HepG2 (cell line): Measurements from ENCODE around the gene ATG4D. TPM values are rescaled to one million over a fixed set of nuclear protein-coding genes. Genes with fewer than 3 reads are reported as not detected.
A peak's percentile ranks its signal among the peaks of the same experiment; 100 is the strongest.

ENCODE experiments used
- BRF2 ChIP-seq: sonication (generic); formaldehyde crosslinking; IDR thresholded peaks from 2 replicates; pipeline ENCODE4 v1.8.1; 2022; ENCODE audit warnings: mild to moderate bottlenecking, missing genetic modification reagents
- CERS6 ChIP-seq: sonication (generic); formaldehyde crosslinking; IDR thresholded peaks from 2 replicates; pipeline ENCODE4 v1.5.0; 2020; ENCODE audit warnings: missing genetic modification reagents
- CHCHD3 ChIP-seq: sonication (generic); formaldehyde crosslinking; IDR thresholded peaks from 2 replicates; pipeline ENCODE4 v1.8.0; 2022; ENCODE audit warnings: mild to moderate bottlenecking, missing genetic modification reagents, moderate library complexity
- ESRRA ChIP-seq: sonication (generic); formaldehyde crosslinking; IDR thresholded peaks from 2 replicates; pipeline ENCODE4 v1.5.1; 2020; ENCODE audit warnings: mild to moderate bottlenecking, low read depth, missing genetic modification reagents
- LRRFIP1 ChIP-seq: sonication (generic); formaldehyde crosslinking; conservative IDR thresholded peaks from 2 replicates; pipeline ENCODE4 v1.4.0; 2020; ENCODE audit warnings: missing genetic modification reagents
- MLXIP ChIP-seq: sonication (generic); formaldehyde crosslinking; IDR thresholded peaks from 2 replicates; pipeline ENCODE4 v1.9.0; 2021; ENCODE audit warnings: missing genetic modification reagents, borderline replicate concordance
- NCOA1 ChIP-seq: sonication (generic); formaldehyde crosslinking; IDR thresholded peaks from 2 replicates; pipeline ENCODE4 v1.9.0; 2021; ENCODE audit warnings: missing genetic modification reagents
- NKX3-1 ChIP-seq: sonication (generic); formaldehyde crosslinking; IDR thresholded peaks from 2 replicates; pipeline ENCODE4 v1.5.0; 2020; ENCODE audit warnings: missing genetic modification reagents
- NR1H2 ChIP-seq: sonication (generic); formaldehyde crosslinking; IDR thresholded peaks from 2 replicates; pipeline ENCODE4 v1.8.1; 2022; ENCODE audit warnings: low read depth, missing genetic modification reagents, borderline replicate concordance
- NR2F2 ChIP-seq: IDR thresholded peaks from 2 replicates; pipeline ENCODE4 v1.6.1; 2012; ENCODE audit warnings: low read depth, inconsistent platforms, borderline replicate concordance
- RFX5 ChIP-seq: IDR thresholded peaks from 2 replicates; pipeline ENCODE4 v1.6.1; 2011; ENCODE audit warnings: low read depth, low read length, improper control_type of control experiment
- SP4 ChIP-seq: sonication (generic); formaldehyde crosslinking; IDR thresholded peaks from 2 replicates; pipeline ENCODE4 v1.8.1; 2023; ENCODE audit warnings: mild to moderate bottlenecking, missing genetic modification reagents
- STAT5B ChIP-seq: sonication (generic); formaldehyde crosslinking; IDR thresholded peaks from 2 replicates; pipeline ENCODE4 v1.4.0; 2020; ENCODE audit warnings: missing genetic modification reagents
- ZBTB7B ChIP-seq: sonication (generic); formaldehyde crosslinking; IDR thresholded peaks from 2 replicates; pipeline ENCODE4 v1.4.0; 2020; ENCODE audit warnings: missing genetic modification reagents
- ZMAT5 ChIP-seq: sonication (generic); formaldehyde crosslinking; IDR thresholded peaks from 2 replicates; pipeline ENCODE4 v1.5.0; 2020; ENCODE audit warnings: mild to moderate bottlenecking, low read depth, missing genetic modification reagents, borderline replicate concordance
- ZNF235 ChIP-seq: sonication (generic); formaldehyde crosslinking; IDR thresholded peaks from 2 replicates; pipeline ENCODE4 v1.8.1; 2023; ENCODE audit warnings: mild to moderate bottlenecking, missing genetic modification reagents, borderline replicate concordance
- ZNF280D ChIP-seq: sonication (generic); formaldehyde crosslinking; IDR thresholded peaks from 2 replicates; pipeline ENCODE4 v1.5.1; 2020; ENCODE audit warnings: mild to moderate bottlenecking, missing genetic modification reagents
- ZNF350 ChIP-seq: sonication (generic); formaldehyde crosslinking; IDR thresholded peaks from 2 replicates; pipeline ENCODE4 v1.4.0; 2020; ENCODE audit warnings: mild to moderate bottlenecking, low read depth, missing genetic modification reagents, borderline replicate concordance
- ZNF431 ChIP-seq: sonication (generic); formaldehyde crosslinking; IDR thresholded peaks from 2 replicates; pipeline ENCODE4 v1.9.0; 2022; ENCODE audit warnings: missing genetic modification reagents, low read depth, mild to moderate bottlenecking, borderline replicate concordance
- polyA plus RNA-seq, 8 experiments: library from polyadenylated mRNA; depleted of rRNA in 3 of 8; stranded (reverse) in 7 of 8; unstranded in 1 of 8; fragments of >200 nt; fragmentation: Illumina TruSeq in 4 of 8; extraction: Trizol in 4 of 8; gene quantifications; 2 replicates each; pipeline versions ENCODE4 v1.2.1 to v1.2.3, GENCODE V29; 2011 to 2016; ENCODE audit warnings: low read depth in 4 of 8, missing spikeins in 1 of 8, mixed read lengths in 1 of 8; ENCODE audit not compliant: insufficient read depth in 1 of 8
- total RNA-seq, 5 experiments: library from RNA; depleted of rRNA; stranded (reverse); fragments of >200 nt; fragmentation: Illumina TruSeq; extraction: Trizol; gene quantifications; 2 replicates each; pipeline ENCODE4 v1.2.3, GENCODE V29; 2016; ENCODE audit warnings: low read depth in 1 of 5

The ATG4D gene
- total and polyA plus RNA-seq, 2 of the 13 experiments (the other 11 are each of a cell fraction or from before 2014, with no cell fraction given), result 17.8 to 19.0 TPM

GRCh38 chr19:10544242-10544752, 593 bp downstream of the ATG4D start (continued):
- TF ChIP-seq ZNF431 (CRISPR knock-in tag), result no peak
- TF ChIP-seq NR1H2, result no peak
- no peak for TF ChIP-seq ZNF280D (CRISPR knock-in tag)
- no peak for TF ChIP-seq CHCHD3 (CRISPR knock-in tag)
- TF ChIP-seq ZNF235 (CRISPR knock-in tag), result no peak
- no peak for TF ChIP-seq ZBTB7B (CRISPR knock-in tag)
- TF ChIP-seq BRF2 (CRISPR knock-in tag), result no peak
- no peak for TF ChIP-seq STAT5B (CRISPR knock-in tag)
- TF ChIP-seq RFX5, result no peak
- TF ChIP-seq ZNF350, result no peak; the same call in 1 of the 2 replicates
- no peak for TF ChIP-seq ZMAT5 (CRISPR knock-in tag)
- TF ChIP-seq NCOA1 (CRISPR knock-in tag), result no peak
- TF ChIP-seq ESRRA, result peak; percentile 91
- no peak for TF ChIP-seq SP4 (CRISPR knock-in tag)
- no peak for TF ChIP-seq NKX3-1
- TF ChIP-seq NR2F2, result no peak
- no peak for TF ChIP-seq MLXIP
- TF ChIP-seq CERS6 (CRISPR knock-in tag), result no peak
- TF ChIP-seq LRRFIP1, result no peak
